CD14-positive monocyte (primary cell): Measurements from ENCODE around the gene CDH6. TPM values are rescaled to one million over a fixed set of nuclear protein-coding genes. Genes with fewer than 3 reads are reported as not detected.

Source experiments
- DNase-seq, 3 donors: peaks; one replicate each; pipeline ENCODE4 v3.0.0-alpha.2; 2011 to 2022
- H2AFZ ChIP-seq: 2 replicates; pipeline ENCODE4 v1.6.0; 2012; ENCODE audit warnings: mild to moderate bottlenecking, low read depth, low read length, inconsistent platforms; ENCODE audit not compliant: insufficient read depth, poor library complexity, severe bottlenecking
- H3K27ac ChIP-seq, 2 donors: 1 replicate in 1 of 2; 2 replicates in 1 of 2; pipeline ENCODE4 v1.5.1; 2012 to 2013; ENCODE audit warnings: low read length in 2 of 2, control low read depth in 1 of 2, inconsistent platforms in 1 of 2, low read depth in 1 of 2, mild to moderate bottlenecking in 1 of 2
- H3K27me3 ChIP-seq, 2 donors: one replicate each; pipeline versions ENCODE4 v1.6.0 to v1.6.1; 2011 to 2013; ENCODE audit warnings: low read length in 2 of 2; ENCODE audit not compliant: control insufficient read depth in 2 of 2, insufficient read depth in 2 of 2
- H3K36me3 ChIP-seq, 2 donors: replicated peaks in 1 of 2; 1 replicate in 1 of 2; 2 replicates in 1 of 2; pipeline versions ENCODE4 v1.5.1 to v1.6.1; 2012 to 2013; ENCODE audit warnings: low read length in 2 of 2, control low read depth in 1 of 2, inconsistent platforms in 1 of 2, mild to moderate bottlenecking in 1 of 2; ENCODE audit not compliant: insufficient read depth in 2 of 2, control insufficient read depth in 1 of 2
- H3K4me1 ChIP-seq, 2 donors: 1 replicate in 1 of 2; 2 replicates in 1 of 2; pipeline versions ENCODE4 v1.5.1 to v1.6.1; 2012 to 2013; ENCODE audit warnings: low read length in 2 of 2, control low read depth in 1 of 2, inconsistent platforms in 1 of 2, mild to moderate bottlenecking in 1 of 2, moderate library complexity in 1 of 2; ENCODE audit not compliant: insufficient read depth in 2 of 2, control insufficient read depth in 1 of 2
- H3K4me2 ChIP-seq: replicated peaks from 2 replicates; pipeline ENCODE3; 2012; ENCODE audit warnings: low read length, moderate library complexity, mild to moderate bottlenecking; ENCODE audit not compliant: poor library complexity, severe bottlenecking; ENCODE audit errors: extremely low read depth
- H3K4me3 ChIP-seq, 3 experiments: fragments of 200-600 bp in 1 of 3; sonication (generic) in 1 of 3; replicated peaks in 1 of 3; 1 replicate in 2 of 3; 2 replicates in 1 of 3; pipeline ENCODE4 v1.5.1; 2011 to 2013; ENCODE audit warnings: low read length in 3 of 3, mild to moderate bottlenecking in 3 of 3, control low read depth in 2 of 3, low read depth in 2 of 3, inconsistent platforms in 1 of 3, moderate library complexity in 1 of 3
- H3K79me2 ChIP-seq: 2 replicates; pipeline ENCODE4 v1.6.0; 2012; ENCODE audit warnings: mild to moderate bottlenecking, control low read depth, inconsistent platforms, low read length, moderate library complexity; ENCODE audit not compliant: insufficient read depth
- H3K9ac ChIP-seq: 2 replicates; pipeline ENCODE4 v1.6.0; 2017; ENCODE audit warnings: low read length, mild to moderate bottlenecking; ENCODE audit not compliant: insufficient read depth, poor library complexity, severe bottlenecking
- H3K9me3 ChIP-seq, 2 donors: replicated peaks in 1 of 2; 1 replicate in 1 of 2; 2 replicates in 1 of 2; pipeline versions ENCODE4 v1.5.1 to v1.6.1; 2012 to 2013; ENCODE audit warnings: low read length in 2 of 2, control low read depth in 1 of 2; ENCODE audit not compliant: control insufficient read depth in 1 of 2, insufficient read depth in 1 of 2
- H4K20me1 ChIP-seq: 2 replicates; pipeline ENCODE4 v1.6.0; 2012; ENCODE audit warnings: mild to moderate bottlenecking, low read length, control low read depth, moderate library complexity; ENCODE audit not compliant: insufficient read depth
- H3K27ac Mint-ChIP-seq, 7 donors: one replicate each; pipeline ENCODE4 v1.8.0; 2020; ENCODE audit warnings: mild to moderate bottlenecking in 7 of 7, mixed read lengths in 7 of 7, moderate library complexity in 6 of 7, inconsistent platforms in 2 of 7
- H3K27me3 Mint-ChIP-seq, 3 donors: one replicate each; pipeline ENCODE4 v1.8.0; 2021 to 2022; ENCODE audit warnings: low read depth in 3 of 3, mild to moderate bottlenecking in 3 of 3, mixed read lengths in 3 of 3, moderate library complexity in 3 of 3, inconsistent platforms in 1 of 3
- H3K36me3 Mint-ChIP-seq, 2 donors: one replicate each; pipeline ENCODE4 v1.8.0; 2020; ENCODE audit warnings: mixed read lengths in 2 of 2, inconsistent platforms in 1 of 2, mild to moderate bottlenecking in 1 of 2
- H3K4me1 Mint-ChIP-seq: one replicate; pipeline ENCODE4 v1.8.0; 2020; ENCODE audit warnings: mild to moderate bottlenecking, mixed read lengths
- H3K4me3 Mint-ChIP-seq, 2 donors: one replicate each; pipeline ENCODE4 v1.8.0; 2020; ENCODE audit warnings: mild to moderate bottlenecking in 2 of 2, mixed read lengths in 2 of 2, moderate library complexity in 1 of 2
- H3K9me3 Mint-ChIP-seq, 7 donors: one replicate each; pipeline ENCODE4 v1.8.0; 2020 to 2022; ENCODE audit warnings: mixed read lengths in 7 of 7, mild to moderate bottlenecking in 6 of 7, moderate library complexity in 6 of 7, inconsistent platforms in 2 of 7
- CTCF ChIP-seq: fragments of 200-600 bp; IDR thresholded peaks from one replicate; pipeline ENCODE4 v1.8.0; 2022; ENCODE audit warnings: antibody characterized with exemption, mild to moderate bottlenecking
- WGBS: methylation state at CpG from one replicate; pipeline ENCODE4 v1.1.5; 2013; ENCODE audit warnings: missing lambda C conversion rate; ENCODE audit not compliant: insufficient coverage; 5-methylcytosine and 5-hydroxymethylcytosine counted together
- intact Hi-C, 2 donors: fragments of 100-400 bp; cut with micrococcal nuclease; formaldehyde crosslinking; loops; one replicate each; pipeline versions ENCODE4 v1.15.0 to v1.15.1; 2023
- polyA plus RNA-seq, 3 donors: library from polyadenylated mRNA; depleted of rRNA in 1 of 3; unstranded in 2 of 3; stranded (reverse) in 1 of 3; fragments of 300-500 nt in 2 of 3; fragments of >200 nt in 1 of 3; fragmentation: Illumina TruSeq in 2 of 3; gene quantifications; 1 replicate in 2 of 3; 2 replicates in 1 of 3; pipeline ENCODE4 v1.2.3, GENCODE V29; 2012 to 2021

The CDH6 gene
- polyA plus RNA-seq, 3 donors, result not detected

- Mint-ChIP-seq H3K27me3 (peaks cover 2 to 3% (median 2%) of the 10 kb centered on the region in 3 donors), H3K36me3 (no peaks in the 10 kb centered on the region), H3K27ac (no peak overlapping the region), H3K9me3 (peaks cover 0 to 2% (median 0%) of the 10 kb centered on the region in 7 donors), H3K4me3 (no peak overlapping the region), H3K4me1 (no peaks in the 10 kb centered on the region)
- no peak overlapping the region for H2AFZ ChIP-seq
- H3K27ac ChIP-seq, result no peak overlapping the region
- TF ChIP-seq CTCF, result no peak
- intact Hi-C loops, result no loop called here
- no peaks in the 10 kb centered on the region for H3K4me1 ChIP-seq
- no peak overlapping the region for H3K4me2 ChIP-seq
- H4K20me1 ChIP-seq, result no peaks in the 10 kb centered on the region
- no peak overlapping the region for H3K9ac ChIP-seq
- no peak for DNase-seq
- no peak overlapping the region for H3K4me3 ChIP-seq
- no peaks in the 10 kb centered on the region for H3K9me3 ChIP-seq
- WGBS, result 100% methylated on average over 1 of the region's 2 CpGs
- H3K79me2 ChIP-seq, result no peaks in the 10 kb centered on the region
- no peaks in the 10 kb centered on the region for H3K36me3 ChIP-seq
- no peaks in the 10 kb centered on the region for H3K27me3 ChIP-seq
Measured at GRCh38 chr5:31285025-31285424, 91.5 kb downstream of the CDH6 start.

DNA sequence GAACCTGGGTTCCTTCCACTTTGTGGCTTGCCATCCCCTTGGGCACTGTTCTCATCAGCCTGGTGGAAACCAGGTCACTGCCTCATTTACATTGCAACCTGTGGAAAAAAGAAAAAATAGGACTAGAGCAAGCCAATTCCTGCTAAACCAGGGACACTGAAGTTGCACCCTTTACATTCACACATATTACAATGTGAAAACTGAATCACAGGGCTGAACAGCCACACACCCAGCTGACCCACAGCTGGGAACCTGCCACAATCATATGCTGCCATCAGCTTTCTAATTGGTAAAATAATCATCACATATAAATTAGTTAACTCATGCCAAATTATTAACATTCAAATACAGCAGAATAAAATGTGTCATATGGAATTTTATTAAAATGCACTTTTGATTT is 94.5 kb downstream of the CDH6 start:
- H3K4me2 ChIP-seq, result no peak overlapping the region
- peaks cover 0 to 1% (median 0%) of the 10 kb centered on the region in 3 donors for H3K27me3 Mint-ChIP-seq
- H4K20me1 ChIP-seq, result no peaks in the 10 kb centered on the region
- H3K4me1 ChIP-seq, result no peaks in the 10 kb centered on the region
- no peaks in the 10 kb centered on the region for H3K36me3 Mint-ChIP-seq
- no peaks in the 10 kb centered on the region for H3K27me3 ChIP-seq
- H2AFZ ChIP-seq, result no peak overlapping the region
- H3K79me2 ChIP-seq, result no peaks in the 10 kb centered on the region
- H3K9ac ChIP-seq, result no peak overlapping the region
- no peaks in the 10 kb centered on the region for H3K36me3 ChIP-seq
- intact Hi-C loops, result no loop called here
- no peak overlapping the region for H3K27ac Mint-ChIP-seq
- no peak overlapping the region for H3K27ac ChIP-seq
- no peak overlapping the region for H3K4me3 ChIP-seq
- H3K4me3 Mint-ChIP-seq, result no peak overlapping the region
- no peaks in the 10 kb centered on the region for H3K4me1 Mint-ChIP-seq
- H3K9me3 Mint-ChIP-seq, result peaks cover 0 to 3% (median 0%) of the 10 kb centered on the region in 7 donors
- TF ChIP-seq CTCF, result no peak
- DNase-seq, result no peak
- no peaks in the 10 kb centered on the region for H3K9me3 ChIP-seq
